K562 (cell line): Measurements from ENCODE around the gene TRIM33. TPM values are rescaled to one million over a fixed set of nuclear protein-coding genes. Genes with fewer than 3 reads are reported as not detected.

ENCODE experiments used
- ATF6 ChIP-seq: sonication (generic); formaldehyde crosslinking; IDR thresholded peaks from 2 replicates; pipeline ENCODE4 v1.4.0; 2020; ENCODE audit warnings: mild to moderate bottlenecking, missing genetic modification reagents
- BRF2 ChIP-seq: IDR thresholded peaks from 3 replicates; pipeline ENCODE4 v1.6.1; 2011; ENCODE audit warnings: borderline replicate concordance, mild to moderate bottlenecking; ENCODE audit not compliant: insufficient read length, insufficient read depth
- FOXA1 ChIP-seq: fragments of 450-650 bp; IDR thresholded peaks from 2 replicates; pipeline ENCODE4 v1.6.1; 2016; ENCODE audit warnings: mild to moderate bottlenecking, borderline replicate concordance
- HMBOX1 ChIP-seq: sonication (generic); IDR thresholded peaks from 2 replicates; pipeline ENCODE4 v1.6.1; 2016
- KHSRP ChIP-seq: fragments of 450-650 bp; IDR thresholded peaks from 2 replicates; pipeline ENCODE4 v1.6.1; 2017
- MEF2D ChIP-seq: conservative IDR thresholded peaks from 2 replicates; pipeline ENCODE4 v1.6.1; 2016; ENCODE audit warnings: low read depth, missing genetic modification characterization, missing compliant biosample characterization
- NR1H2 ChIP-seq: sonication (generic); formaldehyde crosslinking; IDR thresholded peaks from 2 replicates; pipeline ENCODE4 v1.4.0; 2020; ENCODE audit warnings: mild to moderate bottlenecking, missing genetic modification reagents
- SFPQ ChIP-seq: fragments of 200-400 bp; formaldehyde crosslinking; IDR thresholded peaks from 2 replicates; pipeline ENCODE4 v1.6.1; 2017; ENCODE audit warnings: mild to moderate bottlenecking, low read depth, low read length, moderate library complexity
- TSHZ1 ChIP-seq: fragments of 250-450 bp; sonication (Bioruptor Pico); IDR thresholded peaks from 2 replicates; pipeline ENCODE4 v1.4.0; 2020; ENCODE audit warnings: mild to moderate bottlenecking, moderate library complexity
- VEZF1 ChIP-seq: fragments of 200-800 bp; sonication (Bioruptor generic); IDR thresholded peaks from 2 replicates; pipeline ENCODE4 v1.6.1; 2017; ENCODE audit warnings: missing genetic modification characterization, missing compliant biosample characterization
- ZBTB7A ChIP-seq: IDR thresholded peaks from 2 replicates; pipeline ENCODE4 v1.6.1; 2011; ENCODE audit warnings: low read depth, mild to moderate bottlenecking, low read length, moderate library complexity, borderline replicate concordance; ENCODE audit not compliant: control insufficient read depth
- ZBTB9 ChIP-seq: fragments of 450-650 bp; formaldehyde crosslinking; IDR thresholded peaks from 2 replicates; pipeline ENCODE4 v1.4.0; 2020; ENCODE audit warnings: mild to moderate bottlenecking, moderate library complexity
- ZNF384 ChIP-seq: IDR thresholded peaks from 2 replicates; pipeline ENCODE4 v1.6.1; 2012; ENCODE audit warnings: low read depth, low read length, improper control_type of control experiment
- ZNF830 ChIP-seq: fragments of 250-450 bp; sonication (Bioruptor Pico); IDR thresholded peaks from 2 replicates; pipeline ENCODE4 v1.5.0; 2021; ENCODE audit warnings: mild to moderate bottlenecking
- polyA plus RNA-seq, 8 experiments: library from polyadenylated mRNA; depleted of rRNA in 4 of 8; stranded (reverse) in 5 of 8; unstranded in 3 of 8; fragments of >200 nt; fragmentation: Nextera tagmentation in 2 of 8; fragmentation: Illumina TruSeq in 1 of 8; extraction: Ambion mirVana in 2 of 8; extraction: Trizol in 1 of 8; gene quantifications; 2 replicates each; pipeline versions ENCODE4 v1.2.1 to v1.2.3, GENCODE V29; 2011 to 2014; ENCODE audit warnings: inconsistent platforms in 1 of 8, missing spikeins in 1 of 8
- total RNA-seq, 7 experiments: library from RNA; depleted of rRNA in 6 of 7; stranded (reverse); fragments of >200 nt in 6 of 7; fragmentation: Illumina TruSeq in 2 of 7; extraction: Trizol in 2 of 7; gene quantifications; 2 replicates each; pipeline versions ENCODE4 v1.2.1 to v1.2.3, GENCODE V29; 2011 to 2021; ENCODE audit warnings: low replicate concordance in 1 of 7

The TRIM33 gene
- total and polyA plus RNA-seq, 9 of the 15 experiments (the other 6 are each of a cell fraction or from before 2014, with no cell fraction given): 9.3 to 58.4 (median 40.2) TPM

GRCh38 chr1:114453361-114453784, 57.6 kb downstream of the TRIM33 start (continued):
- no peak for TF ChIP-seq ZNF830 (CRISPR knock-in tag)
- no peak for TF ChIP-seq BRF2
- peak; percentile 99 for TF ChIP-seq HMBOX1
- TF ChIP-seq FOXA1: no peak
- no peak for TF ChIP-seq ZBTB9
- TF ChIP-seq ATF6 (CRISPR knock-in tag): no peak
- TF ChIP-seq TSHZ1 (CRISPR knock-in tag): no peak
- TF ChIP-seq MEF2D (tag): no peak
- TF ChIP-seq KHSRP: no peak
- TF ChIP-seq ZNF384: no peak
- TF ChIP-seq NR1H2 (CRISPR knock-in tag): no peak
- TF ChIP-seq VEZF1 (CRISPR knock-in tag): no peak
- TF ChIP-seq ZBTB7A: no peak
- TF ChIP-seq SFPQ: no peak
